Measurements from ENCODE around the gene AURKAIP1. TPM values are rescaled to one million over a fixed set of nuclear protein-coding genes. Genes with fewer than 3 reads are reported as not detected.

Gene AURKAIP1
- total RNA-seq, 1 donor: 74.6 TPM

GRCh38 chr1:1366699-1367066 is 8.3 kb downstream of the AURKAIP1 start:
- peaks cover 3% of the 10 kb centered on the region for H4K20me1 ChIP-seq (ENCODE audit: insufficient read depth, low read length)
- H3K9me3 ChIP-seq (ENCODE audit: low read depth, low read length): peaks cover 4% of the 10 kb centered on the region
- H3K4me3 ChIP-seq (ENCODE audit: insufficient read depth, low read length): no peak overlapping the region
- TF ChIP-seq, protein P1, sequence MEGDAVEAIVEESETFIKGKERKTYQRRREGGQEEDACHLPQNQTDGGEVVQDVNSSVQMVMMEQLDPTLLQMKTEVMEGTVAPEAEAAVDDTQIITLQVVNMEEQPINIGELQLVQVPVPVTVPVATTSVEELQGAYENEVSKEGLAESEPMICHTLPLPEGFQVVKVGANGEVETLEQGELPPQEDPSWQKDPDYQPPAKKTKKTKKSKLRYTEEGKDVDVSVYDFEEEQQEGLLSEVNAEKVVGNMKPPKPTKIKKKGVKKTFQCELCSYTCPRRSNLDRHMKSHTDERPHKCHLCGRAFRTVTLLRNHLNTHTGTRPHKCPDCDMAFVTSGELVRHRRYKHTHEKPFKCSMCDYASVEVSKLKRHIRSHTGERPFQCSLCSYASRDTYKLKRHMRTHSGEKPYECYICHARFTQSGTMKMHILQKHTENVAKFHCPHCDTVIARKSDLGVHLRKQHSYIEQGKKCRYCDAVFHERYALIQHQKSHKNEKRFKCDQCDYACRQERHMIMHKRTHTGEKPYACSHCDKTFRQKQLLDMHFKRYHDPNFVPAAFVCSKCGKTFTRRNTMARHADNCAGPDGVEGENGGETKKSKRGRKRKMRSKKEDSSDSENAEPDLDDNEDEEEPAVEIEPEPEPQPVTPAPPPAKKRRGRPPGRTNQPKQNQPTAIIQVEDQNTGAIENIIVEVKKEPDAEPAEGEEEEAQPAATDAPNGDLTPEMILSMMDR (IDR thresholded peaks at IDR 0.05; ENCODE audit: extremely low read depth, low read depth, low read length): no peak
- H3K36me3 ChIP-seq (ENCODE audit: insufficient read depth, low read length): no peaks in the 10 kb centered on the region
- H3K4me1 ChIP-seq (ENCODE audit: insufficient read depth, low read length): peaks cover 19% of the 10 kb centered on the region
- H2AFZ ChIP-seq (ENCODE audit: low read length): no peak overlapping the region
- no peak overlapping the region for H3K27ac ChIP-seq (ENCODE audit: low read depth, low read length)
- no peaks in the 10 kb centered on the region for H3K27me3 ChIP-seq (ENCODE audit: insufficient read depth, low read length)
- no peak overlapping the region for H3K4me2 ChIP-seq (ENCODE audit: insufficient read depth, low read length)
- H3K79me2 ChIP-seq (ENCODE audit: insufficient read depth, low read length): peaks cover 1% of the 10 kb centered on the region
- DNase-seq (ENCODE audit: insufficient read length, low spot score, missing footprints): no peak

DNA sequence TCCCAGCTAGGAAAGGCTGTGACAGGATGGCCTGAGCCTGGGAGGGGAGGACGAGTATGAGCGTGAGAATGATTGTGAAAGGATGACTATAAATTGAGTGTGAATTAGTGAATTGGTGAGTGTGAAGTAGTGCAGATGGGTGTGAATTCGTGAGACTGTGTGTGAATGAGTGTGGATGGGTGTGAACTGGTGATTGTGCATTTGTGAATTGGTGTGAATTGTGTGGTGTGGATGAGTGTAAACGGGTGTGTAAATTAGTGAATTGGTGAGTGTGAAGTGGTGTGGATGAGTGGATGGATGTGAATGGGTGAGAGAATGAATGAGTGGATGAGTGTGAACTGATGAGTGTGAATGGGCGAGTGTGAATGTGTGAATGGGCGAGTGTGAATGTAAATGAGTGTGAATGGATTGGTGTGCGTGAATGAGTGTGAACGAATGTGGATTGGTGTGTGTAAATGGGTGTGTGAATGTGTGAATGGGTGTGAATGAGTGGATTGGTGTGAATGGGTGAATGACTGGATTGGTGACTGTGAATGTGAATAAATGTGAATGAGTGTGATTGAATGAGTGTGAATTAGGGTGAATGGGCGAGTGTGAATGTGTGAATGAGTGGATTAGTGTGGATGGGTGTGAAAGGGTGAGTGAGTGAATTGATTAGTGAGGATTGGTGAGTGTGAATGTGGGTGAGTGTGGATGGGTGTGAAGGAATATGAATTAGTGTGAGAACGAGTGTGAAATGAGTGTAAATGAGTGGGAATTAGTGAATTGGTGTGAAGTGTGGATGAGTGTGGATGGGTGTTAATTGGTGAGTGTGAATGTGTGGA is 8.9 kb downstream of the AURKAIP1 start:
- Histone ChIP-seq H3K4me2 (ENCODE audit: insufficient read depth, low read length) (no peak overlapping the region), H4K20me1 (ENCODE audit: insufficient read depth, low read length) (no peaks in the 10 kb centered on the region), H3K4me3 (ENCODE audit: insufficient read depth, low read length) (no peak overlapping the region), H3K27ac (ENCODE audit: low read depth, low read length) (no peak overlapping the region), H3K36me3 (ENCODE audit: insufficient read depth, low read length) (no peaks in the 10 kb centered on the region), H3K9me3 (ENCODE audit: low read depth, low read length) (peaks cover 4% of the 10 kb centered on the region), H2AFZ (ENCODE audit: low read length) (no peak overlapping the region), H3K4me1 (ENCODE audit: insufficient read depth, low read length) (peaks cover 19% of the 10 kb centered on the region), H3K27me3 (ENCODE audit: insufficient read depth, low read length) (no peaks in the 10 kb centered on the region), H3K79me2 (ENCODE audit: insufficient read depth, low read length) (peaks cover 4% of the 10 kb centered on the region)
- no peak for DNase-seq (ENCODE audit: insufficient read length, low spot score, missing footprints)
- TF ChIP-seq, protein P1 (IDR thresholded peaks at IDR 0.05; ENCODE audit: extremely low read depth, low read depth, low read length): no peak

- no peaks in the 10 kb centered on the region for H3K36me3 ChIP-seq (ENCODE audit: insufficient read depth, low read length)
- H3K4me3 ChIP-seq (ENCODE audit: insufficient read depth, low read length): no peak overlapping the region
- TF ChIP-seq, protein P1 (IDR thresholded peaks at IDR 0.05; ENCODE audit: extremely low read depth, low read depth, low read length): no peak
- H2AFZ ChIP-seq (ENCODE audit: low read length): no peak overlapping the region
- H3K4me2 ChIP-seq (ENCODE audit: insufficient read depth, low read length): no peak overlapping the region
- H3K9me3 ChIP-seq (ENCODE audit: low read depth, low read length): peaks cover 4% of the 10 kb centered on the region
- H3K27ac ChIP-seq (ENCODE audit: low read depth, low read length): no peak overlapping the region
- no peaks in the 10 kb centered on the region for H3K27me3 ChIP-seq (ENCODE audit: insufficient read depth, low read length)
- peak; percentile 32 for DNase-seq (ENCODE audit: insufficient read length, low spot score, missing footprints)
- H3K79me2 ChIP-seq (ENCODE audit: insufficient read depth, low read length): peaks cover 7% of the 10 kb centered on the region
- H4K20me1 ChIP-seq (ENCODE audit: insufficient read depth, low read length): no peaks in the 10 kb centered on the region
- peaks cover 30% of the 10 kb centered on the region for H3K4me1 ChIP-seq (ENCODE audit: insufficient read depth, low read length)
Observed at GRCh38 chr1:1364266-1364665, 10.7 kb downstream of the AURKAIP1 start.

DNA sequence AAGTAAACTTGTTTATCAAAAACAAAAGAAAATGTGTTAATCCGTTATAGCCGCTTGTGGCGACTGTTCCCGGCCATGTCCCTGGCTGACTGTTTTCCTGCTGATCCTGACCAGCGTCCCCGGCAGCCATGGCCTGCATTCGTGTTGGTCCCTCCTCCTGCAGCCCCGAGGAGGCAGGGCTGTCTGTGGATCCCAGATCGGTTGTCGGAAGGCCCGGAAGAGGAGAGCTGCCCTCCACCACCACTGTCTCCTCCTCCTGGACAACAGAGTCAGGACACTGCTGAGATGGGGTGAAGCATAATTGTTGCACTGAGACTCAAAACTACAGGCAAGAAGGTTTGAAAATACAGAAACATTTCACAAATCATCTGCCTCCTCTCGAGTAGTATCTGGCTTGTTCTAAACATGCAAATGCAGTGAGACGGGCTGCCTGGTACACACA is 13.0 kb downstream of the AURKAIP1 start:
- Histone ChIP-seq H3K4me1 (ENCODE audit: insufficient read depth, low read length) (peaks cover 40% of the 10 kb centered on the region), H3K79me2 (ENCODE audit: insufficient read depth, low read length) (peaks cover 21% of the 10 kb centered on the region), H3K27ac (ENCODE audit: low read depth, low read length) (peak overlapping the region; percentile 85), H4K20me1 (ENCODE audit: insufficient read depth, low read length) (peaks cover 4% of the 10 kb centered on the region), H3K9me3 (ENCODE audit: low read depth, low read length) (peaks cover under 1% of the 10 kb centered on the region), H3K36me3 (ENCODE audit: insufficient read depth, low read length) (no peaks in the 10 kb centered on the region), H3K27me3 (ENCODE audit: insufficient read depth, low read length) (no peaks in the 10 kb centered on the region), H2AFZ (ENCODE audit: low read length) (peak overlapping the region; percentile 53), H3K4me2 (ENCODE audit: insufficient read depth, low read length) (peak overlapping the region; percentile 89), H3K4me3 (ENCODE audit: insufficient read depth, low read length) (peak overlapping the region; percentile 42)
- peak; percentile 94 for DNase-seq (ENCODE audit: insufficient read length, low spot score, missing footprints)
- TF ChIP-seq, protein P1 (IDR thresholded peaks at IDR 0.05; ENCODE audit: extremely low read depth, low read depth, low read length): peak; percentile 20
